Stimulated activated CD4-positive, alpha-beta T cell treated with anti-CD3 and anti-CD28 coated beads, TNF-alpha, amount 100 ng/mL, for 4 hours (primary cell): ENCODE measurements around the gene ENC1.

Experiments used
- DNase-seq, 3 experiments: peaks; one replicate each; pipeline ENCODE4 v3.0.0-alpha.2; 2020; ENCODE audit warnings: low read depth in 3 of 3

The ENC1 gene

GRCh38 chr5:74631081-74631953, 9.2 kb downstream of the ENC1 start:
- DNase-seq: no peak

- no peak for DNase-seq
Measured at GRCh38 chr5:74630453-74631066, 10.0 kb downstream of the ENC1 start.

GRCh38 chr5:74629326-74629725, 11.2 kb downstream of the ENC1 start:
- DNase-seq: no peak

GRCh38 chr5:74628359-74628758, 12.2 kb downstream of the ENC1 start:
- no peak for DNase-seq

- no peak for DNase-seq
Measured at GRCh38 chr5:74627646-74628279, 12.8 kb downstream of the ENC1 start.

- no peak for DNase-seq
Measured at GRCh38 chr5:74626386-74627222, 13.9 kb downstream of the ENC1 start.

GRCh38 chr5:74625742-74626241, 14.7 kb downstream of the ENC1 start:
- DNase-seq: no peak

GRCh38 chr5:74624931-74625505, 15.5 kb downstream of the ENC1 start:
- no peak for DNase-seq

- no peak for DNase-seq
Measured at GRCh38 chr5:74624501-74624900, 16.0 kb downstream of the ENC1 start.

GRCh38 chr5:74623748-74624408, 16.6 kb downstream of the ENC1 start:
- no peak for DNase-seq

GRCh38 chr5:74623006-74623611, 17.4 kb downstream of the ENC1 start:
- no peak for DNase-seq

GRCh38 chr5:74622122-74622521, 18.4 kb downstream of the ENC1 start:
- DNase-seq: no peak

- DNase-seq: no peak
Measured at GRCh38 chr5:74621492-74621891, 19.0 kb downstream of the ENC1 start.

GRCh38 chr5:74619308-74619707, 21.2 kb downstream of the ENC1 start:
- no peak for DNase-seq

- no peak for DNase-seq
Measured at GRCh38 chr5:74618106-74618505, 22.4 kb downstream of the ENC1 start.

- DNase-seq: no peak
Measured at GRCh38 chr5:74617202-74617601, 23.3 kb downstream of the ENC1 start.

GRCh38 chr5:74616236-74617146, 24.0 kb downstream of the ENC1 start:
- DNase-seq: no peak

GRCh38 chr5:74613283-74613682, 27.2 kb downstream of the ENC1 start:
- no peak for DNase-seq

GRCh38 chr5:74612045-74612444, 28.5 kb downstream of the ENC1 start:
- no peak for DNase-seq
